NB4 (cell line): ENCODE measurements around the gene KLHL41.

Experiments used
- CTCF ChIP-seq: IDR thresholded peaks from one replicate; pipeline ENCODE4 v1.5.1; 2012; ENCODE audit warnings: low read depth, low read length
- MAX ChIP-seq: IDR thresholded peaks from 2 replicates; pipeline ENCODE4 v1.6.1; 2011; ENCODE audit warnings: low read depth, low read length

GRCh38 chr2:169507698-169508097, 1.8 kb upstream of the KLHL41 start:
- TF ChIP-seq CTCF (no peak), MAX (no peak)
